Hypothalamus (tissue), 51 donors: Measurements from ENCODE around the gene USP54.

Source experiments
- DNase-seq, 51 donors: peaks; one replicate each; lab custom pipeline; 2025; lab: John Stamatoyannopoulos, UW

USP54 gene

DNA sequence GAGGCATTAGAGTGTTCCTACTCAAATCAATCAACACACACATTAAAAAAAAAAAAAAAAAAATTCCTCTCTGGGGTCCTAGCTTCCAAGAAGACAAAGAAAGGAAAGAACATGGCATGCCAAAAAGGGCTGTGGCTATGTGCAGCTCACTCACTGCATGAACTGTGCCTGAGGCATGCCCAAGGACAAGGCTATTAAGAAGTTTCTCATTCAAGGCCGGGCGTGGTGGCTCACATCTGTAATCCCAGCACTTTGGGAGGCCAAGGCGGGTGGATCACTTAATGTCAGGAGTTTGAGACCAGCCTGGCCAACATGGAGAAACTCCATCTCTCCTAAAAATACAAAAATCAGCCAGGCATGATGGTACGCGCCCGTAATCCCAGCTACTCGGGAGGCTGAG lies 53.4 kb downstream of the USP54 start:
- DNase-seq, result no peak

GRCh38 chr10:73537288-73537687 lies 53.9 kb downstream of the USP54 start:
- DNase-seq, result no peak

GRCh38 chr10:73534857-73535256 lies 56.3 kb downstream of the USP54 start:
- no peak for DNase-seq

DNA sequence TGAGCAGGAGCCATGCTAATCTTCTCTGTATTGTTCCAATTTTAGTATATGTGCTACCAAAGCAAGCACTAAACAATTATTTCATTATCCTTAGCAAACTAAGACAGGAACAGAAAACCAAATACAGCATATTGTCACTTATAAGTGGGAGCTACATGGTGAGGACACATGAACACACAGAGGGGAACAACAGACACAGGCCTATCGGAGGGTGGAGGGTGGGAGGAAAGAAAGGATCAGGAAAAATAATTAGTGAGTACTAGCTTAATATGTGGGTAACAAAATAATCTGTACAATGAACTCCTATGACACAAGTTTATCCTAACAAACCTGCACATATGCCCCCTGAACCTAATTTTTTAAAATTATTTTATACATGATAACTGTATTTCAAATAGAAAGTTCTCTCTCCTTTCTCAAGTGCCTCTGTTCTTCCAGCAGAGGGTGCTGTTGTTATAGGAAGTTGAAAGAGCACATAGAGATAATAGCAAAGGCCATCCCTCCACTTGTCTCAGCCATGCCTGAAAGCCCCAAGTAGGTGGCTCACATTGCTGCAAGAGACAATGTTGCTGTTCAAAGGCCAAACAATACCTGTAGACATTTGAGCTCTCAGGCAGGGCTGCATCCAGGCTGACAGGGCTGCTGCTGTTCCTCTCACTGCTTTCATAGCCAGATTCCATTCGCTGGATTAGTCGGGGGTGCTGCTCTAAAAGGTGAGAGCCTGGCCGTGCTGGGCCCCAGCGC lies 61.9 kb downstream of the USP54 start:
- DNase-seq, result peak in 25 of 51 donors; percentile 2 to 61 (median 18)

- DNase-seq, result no peak
Measured at GRCh38 chr10:73522263-73522662, 68.9 kb downstream of the USP54 start.

- DNase-seq, result no peak
Measured at GRCh38 chr10:73519336-73519735, 71.8 kb downstream of the USP54 start.

DNA sequence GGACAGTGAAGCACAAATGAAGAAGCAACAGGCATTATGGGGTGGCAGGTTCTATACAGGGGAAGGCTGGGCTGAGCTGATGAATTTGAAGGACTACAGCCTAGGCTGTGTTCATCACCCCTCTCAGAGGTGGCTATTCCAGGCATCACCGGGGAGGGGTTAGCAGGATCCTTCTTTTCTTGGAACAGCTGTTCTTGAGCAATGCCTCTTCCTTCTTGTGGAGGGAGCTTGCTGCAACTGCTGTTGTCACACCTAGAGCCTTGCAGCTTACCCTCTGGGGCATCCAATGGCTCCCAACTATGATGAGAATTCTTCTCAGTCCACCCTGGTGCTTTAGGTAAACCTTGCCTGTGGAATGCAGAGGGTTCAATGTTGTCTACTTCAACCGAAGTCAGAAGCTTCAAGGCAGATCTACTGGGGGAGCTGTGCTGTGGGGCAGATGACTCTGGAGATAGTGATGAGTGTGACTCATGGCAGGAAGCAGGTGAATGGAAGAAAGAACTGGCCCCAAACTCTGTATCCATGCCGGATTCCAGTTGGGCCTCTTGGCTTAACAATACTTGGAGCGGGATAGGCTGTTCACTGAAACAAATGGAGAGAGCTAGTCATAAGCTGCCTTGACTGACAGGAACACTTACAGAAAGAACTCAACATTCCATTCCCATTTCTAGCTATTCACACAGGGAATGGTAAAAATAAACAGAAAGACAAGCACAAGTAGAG lies 73.8 kb downstream of the USP54 start:
- no peak for DNase-seq

GRCh38 chr10:73512207-73512743 lies 78.9 kb downstream of the USP54 start:
- DNase-seq, result no peak

DNA sequence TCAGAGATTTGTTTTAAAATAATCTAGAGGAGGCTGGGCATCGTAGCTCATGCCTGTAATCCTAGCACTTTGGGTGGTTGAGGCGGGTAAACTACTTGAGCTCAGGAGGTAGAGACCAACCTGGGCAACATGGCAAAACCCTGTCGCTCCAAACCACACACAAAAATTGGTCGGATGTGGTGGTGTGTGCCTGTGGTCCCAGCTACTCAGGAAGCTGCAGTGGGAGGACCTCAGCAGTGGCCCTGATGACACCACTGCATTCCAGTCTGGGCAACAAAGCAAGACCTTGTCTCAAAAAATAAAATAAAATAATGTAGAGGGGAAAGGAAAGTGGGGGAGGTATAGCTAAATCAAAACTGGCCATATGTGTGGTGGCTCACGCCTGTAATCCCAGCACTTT lies 81.4 kb downstream of the USP54 start:
- DNase-seq, result no peak

- DNase-seq, result no peak
Measured at GRCh38 chr10:73506491-73506890, 84.7 kb downstream of the USP54 start.

GRCh38 chr10:73506074-73506473 lies 85.1 kb downstream of the USP54 start:
- no peak for DNase-seq

DNA sequence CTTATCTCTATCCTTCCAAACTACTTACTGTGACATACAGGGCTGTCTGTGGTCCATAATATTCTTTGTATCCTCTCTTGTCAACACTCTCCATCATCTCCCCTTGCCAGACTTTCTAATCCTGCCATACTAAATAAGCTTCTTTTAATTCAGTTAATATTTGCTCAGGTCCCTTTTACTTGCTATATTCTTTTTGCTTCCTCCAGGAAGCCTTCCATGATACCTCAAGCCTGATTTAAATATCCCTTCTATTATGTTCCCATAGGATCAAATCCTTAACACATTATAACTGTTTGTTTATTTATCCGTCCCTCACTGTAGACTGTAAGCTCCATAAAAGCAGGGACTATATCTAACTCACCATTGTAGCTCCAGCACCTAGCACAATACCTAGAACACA lies 88.1 kb downstream of the USP54 start:
- DNase-seq, result no peak

DNA sequence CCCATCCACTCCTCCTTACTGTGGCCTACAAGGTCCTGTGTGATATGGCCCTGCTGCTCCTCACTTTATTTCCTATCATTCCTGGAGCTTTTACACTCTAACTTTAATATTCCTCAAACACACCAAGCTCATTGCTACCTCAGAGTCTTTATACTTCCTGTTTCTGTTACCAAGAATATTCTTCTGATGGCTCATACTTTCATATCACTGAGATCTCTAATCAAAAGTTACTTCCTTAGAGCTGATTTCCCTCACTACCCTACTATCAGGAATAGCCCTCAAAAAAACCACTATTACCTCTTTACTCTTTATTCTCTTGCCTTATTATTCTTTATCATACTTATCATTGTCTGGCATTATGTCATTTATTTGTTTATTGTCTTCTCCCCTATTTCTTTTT lies 89.5 kb downstream of the USP54 start:
- DNase-seq, result no peak

- no peak for DNase-seq
Measured at GRCh38 chr10:73497623-73498022, 93.5 kb downstream of the USP54 start.

- peak in 50 of 51 donors; percentile 61 to 94 (median 84) for DNase-seq
Measured at GRCh38 chr10:73495884-73496674, 95.1 kb downstream of the USP54 start, which contains the start of gene PPP3CB. Gene PPP3CB, minus strand, starts transcription at chr10:73496024. Its CDS starts 135 bp downstream, at chr10:73495889.

DNA sequence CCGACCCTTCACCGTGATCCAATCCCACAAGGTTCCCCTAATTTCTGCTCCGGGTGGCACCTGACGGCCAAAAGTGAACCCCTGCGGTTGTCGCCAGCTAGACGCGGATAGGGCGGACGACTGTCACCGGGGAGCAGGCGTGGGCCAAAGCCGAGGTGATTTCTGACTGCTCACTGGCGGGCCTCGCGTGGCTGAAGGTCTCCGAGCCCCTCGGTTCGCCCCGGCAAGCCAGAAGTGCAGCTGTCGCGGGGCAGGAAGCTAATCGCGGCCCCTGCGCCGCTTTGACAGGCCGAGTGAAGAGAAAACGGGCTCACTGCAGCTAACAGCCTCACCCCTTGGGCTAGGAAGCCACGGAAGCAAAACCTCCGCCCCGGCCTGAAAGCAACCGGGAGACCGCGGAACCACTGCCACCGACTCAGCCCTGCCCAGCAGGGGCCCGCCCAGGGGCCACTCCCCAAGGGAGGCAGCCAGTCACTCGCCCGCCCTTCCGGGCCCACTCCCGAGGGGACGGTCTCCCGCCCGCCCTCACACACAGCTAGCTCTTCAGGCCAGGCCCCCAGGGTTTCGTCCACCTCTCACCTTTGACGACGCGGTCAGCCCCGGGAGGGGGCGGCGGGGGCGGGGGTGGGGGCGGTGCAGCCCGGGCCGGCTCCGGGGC lies 95.8 kb downstream of the USP54 start:
- peak; percentile 58 to 94 (median 82) for DNase-seq

- DNase-seq, result no peak
Measured at GRCh38 chr10:73494877-73495225, 96.3 kb downstream of the USP54 start.

- DNase-seq, result no peak
Measured at GRCh38 chr10:73494213-73494612, 96.9 kb downstream of the USP54 start.

- DNase-seq, result no peak
Measured at GRCh38 chr10:73493781-73494180, 97.4 kb downstream of the USP54 start.

DNA sequence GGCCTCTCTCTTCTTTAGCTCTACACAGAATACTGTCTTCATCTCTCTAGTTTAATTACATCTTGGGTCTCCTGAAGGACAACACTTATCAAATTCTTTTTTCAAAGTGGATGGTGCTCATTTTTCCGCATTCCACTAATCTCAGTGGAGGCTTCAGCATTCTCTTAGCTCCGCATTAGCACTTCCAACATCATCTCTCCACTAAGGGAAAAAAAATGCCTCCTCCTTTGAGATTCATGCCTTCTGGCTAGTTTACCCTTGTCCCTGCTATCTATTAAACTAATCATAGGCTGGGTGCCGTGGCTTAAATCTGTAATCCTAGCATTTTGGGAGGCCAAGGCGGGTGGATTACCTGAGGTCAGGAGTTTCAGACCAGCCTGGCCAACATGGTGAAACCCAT lies 104.5 kb downstream of the USP54 start:
- no peak for DNase-seq

GRCh38 chr10:73485320-73485719 lies 105.8 kb downstream of the USP54 start:
- DNase-seq, result no peak
